Measurements from ENCODE around the gene TPH2. TPM values are rescaled to one million over a fixed set of nuclear protein-coding genes. Genes with fewer than 3 reads are reported as not detected.

The TPH2 gene
- polyA plus RNA-seq, 3 donors, result not detected

- H3K4me3 ChIP-seq (replicated peaks in 1 of 3; ENCODE audit: low read depth in 2 of 3, low read length in 3 of 3), result no peak overlapping the region
- no peaks in the 10 kb centered on the region for H4K20me1 ChIP-seq (ENCODE audit: insufficient read depth, low read length)
- Mint-ChIP-seq H3K9me3 (no peaks in the 10 kb centered on the region), H3K4me3 (no peak overlapping the region), H3K27ac (no peak overlapping the region), H3K4me1 (no peaks in the 10 kb centered on the region), H3K36me3 (no peaks in the 10 kb centered on the region), H3K27me3 (ENCODE audit: low read depth in 3 of 3) (peaks cover 5 to 27% (median 17%) of the 10 kb centered on the region in 3 donors)
- DNase-seq, result no peak
- no peak for TF ChIP-seq CTCF (IDR thresholded peaks at IDR 0.05)
- no peaks in the 10 kb centered on the region for H3K36me3 ChIP-seq (replicated peaks in 1 of 2; ENCODE audit: control insufficient read depth in 1 of 2, insufficient read depth in 2 of 2, low read length in 2 of 2)
- H3K4me1 ChIP-seq (ENCODE audit: control insufficient read depth in 1 of 2, insufficient read depth in 2 of 2, low read length in 2 of 2), result no peaks in the 10 kb centered on the region
- H2AFZ ChIP-seq (ENCODE audit: insufficient read depth, low read depth, low read length, poor library complexity, severe bottlenecking), result no peak overlapping the region
- H3K9ac ChIP-seq (ENCODE audit: insufficient read depth, low read length, poor library complexity, severe bottlenecking), result no peak overlapping the region
- 83% methylated on average over 2 of the region's 4 CpGs for WGBS (ENCODE audit: insufficient coverage)
- intact Hi-C loops (cut with micrococcal nuclease), result no loop called here
- no peak overlapping the region for H3K4me2 ChIP-seq (replicated peaks; ENCODE audit: extremely low read depth, low read length, poor library complexity, severe bottlenecking)
- no peak overlapping the region for H3K27ac ChIP-seq (ENCODE audit: low read depth in 1 of 2, low read length in 2 of 2)
- no peaks in the 10 kb centered on the region for H3K79me2 ChIP-seq (ENCODE audit: insufficient read depth, low read length)
- no peaks in the 10 kb centered on the region for H3K9me3 ChIP-seq (replicated peaks in 1 of 2; ENCODE audit: control insufficient read depth in 1 of 2, insufficient read depth in 1 of 2, low read length in 2 of 2)
- peaks cover 11 to 15% of the 10 kb centered on the region in 2 donors for H3K27me3 ChIP-seq (ENCODE audit: control insufficient read depth in 2 of 2, insufficient read depth in 2 of 2, low read length in 2 of 2)
These were observed 11.8 kb downstream of the TPH2 start for GRCh38 chr12:71950404-71950803.

- no peaks in the 10 kb centered on the region for H4K20me1 ChIP-seq (ENCODE audit: insufficient read depth, low read length)
- H3K9ac ChIP-seq (ENCODE audit: insufficient read depth, low read length, poor library complexity, severe bottlenecking), result no peak overlapping the region
- H3K4me3 ChIP-seq (replicated peaks in 1 of 3; ENCODE audit: low read depth in 2 of 3, low read length in 3 of 3), result no peak overlapping the region
- no peak for TF ChIP-seq CTCF (IDR thresholded peaks at IDR 0.05)
- peaks cover 11 to 15% of the 10 kb centered on the region in 2 donors for H3K27me3 ChIP-seq (ENCODE audit: control insufficient read depth in 2 of 2, insufficient read depth in 2 of 2, low read length in 2 of 2)
- intact Hi-C loops (cut with micrococcal nuclease), result no loop called here
- Mint-ChIP-seq H3K4me3 (no peak overlapping the region), H3K36me3 (no peaks in the 10 kb centered on the region), H3K27ac (no peak overlapping the region), H3K27me3 (ENCODE audit: low read depth in 3 of 3) (peaks cover 5 to 26% (median 17%) of the 10 kb centered on the region in 3 donors), H3K9me3 (no peaks in the 10 kb centered on the region), H3K4me1 (no peaks in the 10 kb centered on the region)
- H3K79me2 ChIP-seq (ENCODE audit: insufficient read depth, low read length), result no peaks in the 10 kb centered on the region
- H3K36me3 ChIP-seq (replicated peaks in 1 of 2; ENCODE audit: control insufficient read depth in 1 of 2, insufficient read depth in 2 of 2, low read length in 2 of 2), result no peaks in the 10 kb centered on the region
- H3K4me1 ChIP-seq (ENCODE audit: control insufficient read depth in 1 of 2, insufficient read depth in 2 of 2, low read length in 2 of 2), result no peaks in the 10 kb centered on the region
- DNase-seq, result no peak
- no peak overlapping the region for H2AFZ ChIP-seq (ENCODE audit: insufficient read depth, low read depth, low read length, poor library complexity, severe bottlenecking)
- H3K9me3 ChIP-seq (replicated peaks in 1 of 2; ENCODE audit: control insufficient read depth in 1 of 2, insufficient read depth in 1 of 2, low read length in 2 of 2), result no peaks in the 10 kb centered on the region
- no peak overlapping the region for H3K4me2 ChIP-seq (replicated peaks; ENCODE audit: extremely low read depth, low read length, poor library complexity, severe bottlenecking)
- 88% methylated on average over 3 of the region's 4 CpGs for WGBS (ENCODE audit: insufficient coverage)
- no peak overlapping the region for H3K27ac ChIP-seq (ENCODE audit: low read depth in 1 of 2, low read length in 2 of 2)
These were observed 12.2 kb downstream of the TPH2 start for GRCh38 chr12:71950819-71951218.

Measured in CD14-positive monocyte (primary cell).